UCSD-AML1 (cell line): Measurements from ENCODE around the gene SCML1.
A peak's percentile ranks its signal among the peaks of the same experiment; 100 is the strongest.

Source experiments
- DNase-seq: peaks from one replicate; lab custom pipeline; 2025; ENCODE audit not compliant: unreplicated experiment; lab: John Stamatoyannopoulos, UW

The SCML1 gene

DNA sequence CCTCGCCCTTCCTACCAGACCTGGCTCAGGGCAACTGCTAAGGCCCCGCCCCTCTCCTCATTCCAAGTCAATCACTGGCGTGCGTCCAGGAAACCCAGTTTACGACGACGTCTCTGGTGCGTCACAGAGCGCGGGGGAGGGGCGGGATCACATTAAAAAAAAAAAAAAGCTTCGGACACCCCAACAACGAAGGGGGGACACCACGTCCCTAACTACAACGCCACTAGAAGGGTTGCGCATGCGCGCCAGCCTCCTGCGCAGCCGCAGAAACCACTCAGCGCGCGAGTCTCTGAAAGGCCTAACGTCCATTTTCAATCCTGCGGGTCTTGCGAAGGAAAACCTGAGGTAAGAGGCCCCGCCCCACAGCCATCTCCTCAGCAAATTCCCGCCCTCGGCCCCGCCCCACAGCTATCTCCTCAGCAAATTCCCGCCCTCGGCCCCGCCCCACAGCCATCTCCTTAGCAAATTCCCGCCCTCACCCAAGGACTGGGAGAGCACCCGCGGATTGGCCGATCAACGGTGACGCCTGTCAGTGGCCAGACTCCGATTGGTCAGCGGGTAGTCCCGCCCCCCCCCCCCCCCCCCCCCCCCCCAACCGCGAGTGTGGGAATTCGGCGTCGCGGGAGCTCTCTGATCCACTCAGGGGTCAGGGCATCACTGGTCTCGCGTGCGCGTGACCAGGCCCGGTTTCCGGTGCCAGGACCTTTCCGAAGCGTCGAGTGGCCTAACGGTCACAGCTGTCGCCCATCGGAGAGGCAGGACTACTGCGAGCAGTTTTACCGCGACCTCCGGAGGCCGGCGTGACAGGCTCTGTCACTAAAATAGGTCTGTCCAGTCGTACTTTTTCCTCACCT is at the start of gene SCML1:
TSS of gene SCML1 (plus strand) at position 638 of the 854 bp plus-strand sequence. CDS start 6,694 bp downstream, outside the sequence.
- DNase-seq = peak; percentile 36

DNA sequence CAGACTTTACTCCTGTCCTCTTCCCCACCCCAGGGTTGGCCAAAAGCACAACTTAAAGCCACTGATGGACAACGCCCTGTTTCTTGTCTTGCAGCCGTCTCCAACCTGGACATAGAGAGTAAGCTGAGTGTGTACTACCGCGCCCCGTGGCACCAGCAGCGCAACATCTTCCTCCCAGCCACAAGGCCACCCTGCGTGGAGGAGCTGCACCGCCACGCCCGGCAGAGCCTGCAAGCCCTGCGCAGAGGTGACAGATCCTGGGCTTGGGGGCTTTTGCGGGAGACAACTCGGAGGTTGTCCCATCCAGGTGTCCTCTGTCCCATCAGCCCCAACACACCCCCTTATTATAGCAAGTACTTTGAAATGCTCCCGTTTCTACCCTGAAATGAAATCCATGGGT is 49.6 kb upstream of the SCML1 start:
- no peak for DNase-seq

GRCh38 chrX:17689971-17690409 is 47.3 kb upstream of the SCML1 start:
- DNase-seq = no peak

- DNase-seq = no peak
Measured at GRCh38 chrX:17692709-17693346, 44.5 kb upstream of the SCML1 start.

GRCh38 chrX:17697191-17697590 is 40.1 kb upstream of the SCML1 start:
- no peak for DNase-seq

GRCh38 chrX:17700976-17701375 is 36.3 kb upstream of the SCML1 start:
- DNase-seq = no peak

DNA sequence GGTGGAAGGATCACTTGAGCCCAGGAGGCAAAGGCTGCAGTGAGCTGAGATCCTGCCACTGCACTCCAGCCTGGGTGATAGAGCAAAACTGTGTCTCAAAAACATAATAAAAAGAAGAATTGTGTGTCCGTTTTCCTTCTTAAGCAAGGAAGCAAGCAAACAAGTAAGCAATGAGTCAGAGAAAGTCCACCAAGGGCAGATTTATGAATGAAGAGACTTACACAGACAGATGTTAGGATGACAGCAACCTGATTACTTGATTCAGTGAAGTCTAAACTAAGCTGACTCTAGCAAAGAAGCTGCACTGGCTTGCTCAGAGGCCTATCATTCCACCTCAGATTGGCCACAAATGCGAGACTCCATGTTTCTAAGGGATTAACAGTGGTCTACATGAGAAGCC is 34.1 kb upstream of the SCML1 start:
- DNase-seq = no peak

DNA sequence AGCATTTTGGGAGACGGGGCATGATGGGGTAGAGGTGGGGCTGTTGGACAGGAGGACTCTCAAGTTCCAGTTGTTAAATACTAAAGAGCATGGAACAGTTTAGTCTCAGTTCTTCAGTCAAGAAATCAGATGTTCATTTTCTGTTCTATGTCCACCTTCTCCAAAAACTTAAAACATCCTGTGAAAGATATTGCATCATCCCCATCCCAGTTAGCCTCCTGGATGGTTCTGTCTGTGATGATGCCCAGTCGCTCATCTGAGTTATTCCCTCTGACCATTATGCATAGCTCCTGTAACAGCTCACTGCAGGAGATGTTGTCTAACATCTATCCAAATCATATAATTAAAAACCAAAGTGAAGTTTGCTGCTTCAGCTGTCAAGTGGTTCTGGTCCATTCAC is 32.1 kb upstream of the SCML1 start:
- no peak for DNase-seq

GRCh38 chrX:17706676-17707075 is 30.6 kb upstream of the SCML1 start:
- no peak for DNase-seq

DNA sequence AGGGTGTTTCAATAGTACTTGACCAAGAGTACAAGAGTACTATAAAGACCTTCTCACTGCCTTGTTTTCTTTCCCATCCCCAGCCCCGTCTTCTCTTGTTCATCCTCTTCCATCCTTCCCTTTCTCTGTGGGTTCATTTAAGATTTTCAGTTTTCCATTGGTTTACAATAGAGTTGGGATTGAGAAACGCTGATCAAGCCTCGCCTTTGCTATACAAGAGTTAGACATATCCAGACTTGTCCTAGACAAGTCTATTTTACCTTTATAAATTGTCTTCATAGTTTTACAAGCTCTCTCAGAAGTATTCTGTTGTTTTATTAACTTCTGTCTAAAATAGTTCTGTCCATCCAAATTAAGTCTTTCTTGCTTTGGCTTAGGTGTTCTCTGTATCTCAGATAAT is 29.6 kb upstream of the SCML1 start:
- DNase-seq = no peak

DNA sequence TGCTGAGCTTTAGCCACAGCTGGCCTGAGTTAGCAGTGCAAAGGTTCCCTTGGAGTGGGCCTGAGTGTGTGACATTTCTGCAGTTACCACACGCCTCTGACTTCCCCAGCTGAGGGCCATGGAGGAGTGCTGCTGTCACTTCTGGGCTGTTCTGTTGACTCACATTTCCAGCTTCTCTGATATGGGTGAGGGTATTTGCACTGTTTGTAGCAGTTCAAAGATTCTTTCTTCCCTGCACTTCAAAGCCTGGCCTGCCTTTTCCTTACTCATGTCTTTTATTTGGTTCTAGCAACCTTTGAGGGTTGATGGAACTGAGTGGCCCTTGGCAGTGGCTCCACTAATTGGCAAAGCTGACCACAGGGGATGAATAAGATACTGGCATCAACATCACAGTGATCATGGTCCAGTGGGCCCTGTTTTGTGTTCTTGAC is 26.4 kb upstream of the SCML1 start:
- no peak for DNase-seq

- DNase-seq = no peak
Measured at GRCh38 chrX:17713288-17713687, 24.0 kb upstream of the SCML1 start.

DNA sequence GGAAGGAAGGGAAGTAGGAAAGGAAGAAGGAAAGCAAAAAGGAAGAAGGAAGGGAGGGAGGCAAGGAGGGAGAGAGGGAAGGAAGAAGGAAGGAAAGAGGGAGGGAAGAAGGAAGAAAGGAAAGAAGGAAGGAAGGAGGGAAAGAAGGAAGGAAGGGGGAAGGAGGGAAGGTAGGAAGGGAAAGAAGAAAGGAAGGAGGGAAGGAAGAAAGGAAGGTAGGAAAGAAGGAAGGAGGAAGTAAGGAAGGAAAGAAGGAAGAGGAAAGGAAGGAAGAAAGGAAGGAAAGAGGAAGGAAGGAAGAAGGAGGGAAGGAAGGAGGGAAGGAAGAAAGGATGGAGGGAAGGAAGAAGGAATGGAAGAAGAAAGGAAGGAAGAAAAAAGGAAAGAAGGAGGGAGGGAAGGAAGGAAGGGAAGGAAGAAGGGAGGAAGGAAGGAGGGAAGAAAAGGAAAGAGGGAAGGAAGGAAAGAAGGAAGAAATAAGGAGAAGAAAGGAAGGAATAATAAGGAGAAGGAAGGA is 18.6 kb upstream of the SCML1 start:
- no peak for DNase-seq

DNA sequence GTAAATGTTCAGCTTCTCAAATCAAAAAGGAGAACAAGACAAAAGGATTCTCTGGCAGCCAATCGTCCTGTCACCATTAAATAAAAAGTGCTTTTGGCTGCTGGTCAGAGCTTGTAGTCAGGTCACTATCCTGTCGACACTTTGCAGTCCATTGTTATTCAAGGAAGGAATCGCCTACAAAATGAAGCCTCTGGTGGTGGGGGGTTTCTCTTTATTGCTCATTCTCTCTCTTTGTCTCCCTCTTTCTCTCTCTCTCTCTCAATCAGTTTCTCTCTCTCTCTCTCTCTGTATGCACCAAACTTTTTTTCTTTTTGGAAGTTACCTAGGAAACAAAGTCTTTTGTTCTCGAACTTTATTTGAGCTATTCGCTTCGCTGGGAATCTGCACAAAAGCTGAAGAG is 17.6 kb upstream of the SCML1 start:
- DNase-seq = no peak

DNA sequence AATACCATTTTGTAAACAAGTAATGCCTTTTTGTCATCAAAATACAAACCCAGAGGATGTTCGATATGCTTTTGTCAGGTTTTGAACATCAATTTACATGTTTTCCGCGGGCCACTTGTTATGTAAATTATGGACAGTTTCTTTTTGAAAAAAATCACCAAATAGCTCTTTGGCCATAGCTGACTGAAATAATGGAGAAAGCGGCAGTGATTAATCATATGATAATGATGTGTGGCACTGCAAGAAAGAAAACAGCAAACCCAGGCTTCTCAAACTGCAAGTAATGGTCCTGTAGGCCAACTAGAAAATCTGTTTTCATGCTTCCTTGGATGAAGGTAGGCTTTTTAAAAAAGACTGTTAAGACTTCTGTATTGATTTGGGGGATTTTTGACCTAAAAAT is 15.6 kb upstream of the SCML1 start:
- DNase-seq = no peak

GRCh38 chrX:17725181-17725580 is 12.1 kb upstream of the SCML1 start:
- no peak for DNase-seq

- no peak for DNase-seq
Measured at GRCh38 chrX:17732138-17732783, 5.0 kb upstream of the SCML1 start.

GRCh38 chrX:17735406-17735805 is 1.9 kb upstream of the SCML1 start:
- no peak for DNase-seq

DNA sequence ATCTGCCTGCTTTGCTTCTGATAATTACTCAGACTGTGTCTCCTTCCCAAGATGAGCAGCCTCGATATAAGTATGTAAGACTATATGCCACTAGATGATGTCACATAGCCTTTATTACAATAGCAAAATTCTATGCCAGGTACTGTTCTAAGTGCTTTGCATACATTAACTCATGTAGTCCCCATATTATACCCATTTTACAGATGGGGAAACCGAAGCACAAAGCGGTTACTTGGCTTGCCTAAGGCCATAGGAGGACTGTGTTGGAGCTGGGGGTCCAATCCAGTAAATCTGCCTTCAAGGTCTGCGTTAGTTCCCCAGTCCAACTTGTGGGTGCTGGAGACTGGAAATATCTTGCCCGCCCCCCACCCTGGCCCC is 826 bp upstream of the SCML1 start:
- DNase-seq = no peak

DNA sequence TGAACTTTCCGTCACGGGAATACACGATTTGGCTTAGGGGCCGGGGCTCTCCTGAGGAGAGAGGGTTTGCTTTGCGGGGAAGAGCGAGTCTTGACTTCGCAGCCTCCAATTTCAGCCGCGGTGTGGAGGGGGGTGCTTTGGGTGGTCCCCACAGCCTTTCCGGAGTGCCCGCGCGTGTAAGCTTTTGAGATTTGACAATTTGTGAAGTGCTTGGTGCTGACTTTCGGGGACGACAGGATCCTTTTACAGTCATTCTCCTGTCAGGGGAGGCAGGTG is 355 bp downstream of the SCML1 start:
- DNase-seq = no peak

GRCh38 chrX:17737986-17738713 is 857 bp downstream of the SCML1 start:
- no peak for DNase-seq
